ENCODE data around the gene TMEM131L. TPM values are rescaled to one million over a fixed set of nuclear protein-coding genes. Genes with fewer than 3 reads are reported as not detected.

The TMEM131L gene
- total RNA-seq, 1 donor from 2014 or later, result 18.6 TPM

GRCh38 chr4:153573881-153574802, 108.0 kb downstream of the TMEM131L start:
- Mint-ChIP-seq H3K4me3 (ENCODE audit: unreplicated experiment) (no peak overlapping the region), H3K4me1 (ENCODE audit: low read depth, unreplicated experiment) (no peaks in the 10 kb centered on the region), H3K9me3 (ENCODE audit: unreplicated experiment) (no peaks in the 10 kb centered on the region), H3K27me3 (ENCODE audit: low read depth, unreplicated experiment) (no peaks in the 10 kb centered on the region), H3K36me3 (ENCODE audit: low read depth, unreplicated experiment) (peaks cover 4% of the 10 kb centered on the region), H3K27ac (ENCODE audit: unreplicated experiment) (no peak overlapping the region)
- Histone ChIP-seq H3K4me3 (ENCODE audit: insufficient read depth, low read depth, low read length) (no peak overlapping the region), H3K9me3 (ENCODE audit: insufficient read depth, low read depth, low read length) (no peaks in the 10 kb centered on the region), H2AFZ (ENCODE audit: low read depth, low read length) (no peak overlapping the region), H3K79me2 (ENCODE audit: insufficient read depth, low read length) (no peaks in the 10 kb centered on the region), H3K27me3 (ENCODE audit: insufficient read depth, low read length) (no peaks in the 10 kb centered on the region), H3K4me1 (ENCODE audit: insufficient read depth, low read length) (no peaks in the 10 kb centered on the region), H3K9ac (ENCODE audit: low read length) (no peak overlapping the region), H3K27ac (ENCODE audit: low read depth, low read length) (no peak overlapping the region), H3K4me2 (ENCODE audit: low read length) (no peak overlapping the region), H3K36me3 (ENCODE audit: insufficient read depth, low read length) (no peaks in the 10 kb centered on the region), H4K20me1 (ENCODE audit: insufficient read depth, low read length) (peaks cover 8% of the 10 kb centered on the region)
- TF ChIP-seq EZH2 (IDR thresholded peaks at IDR 0.05; ENCODE audit: insufficient read depth, low read length) (no peak), CTCF (IDR thresholded peaks at IDR 0.05; ENCODE audit: insufficient read depth, low read depth, low read length) (peak; percentile 61)
- DNase-seq (ENCODE audit: low read depth), result peak; percentile 76
- peak; percentile 67 for FAIRE-seq

GRCh38 chr4:153576443-153576774, 110.2 kb downstream of the TMEM131L start:
- Histone ChIP-seq H3K4me2 (ENCODE audit: low read length) (no peak overlapping the region), H3K4me1 (ENCODE audit: insufficient read depth, low read length) (no peaks in the 10 kb centered on the region), H3K27ac (ENCODE audit: low read depth, low read length) (no peak overlapping the region), H3K79me2 (ENCODE audit: insufficient read depth, low read length) (no peaks in the 10 kb centered on the region), H3K27me3 (ENCODE audit: insufficient read depth, low read length) (no peaks in the 10 kb centered on the region), H3K9ac (ENCODE audit: low read length) (no peak overlapping the region), H4K20me1 (ENCODE audit: insufficient read depth, low read length) (peaks cover 5% of the 10 kb centered on the region), H3K4me3 (ENCODE audit: insufficient read depth, low read depth, low read length) (no peak overlapping the region), H2AFZ (ENCODE audit: low read depth, low read length) (no peak overlapping the region), H3K9me3 (ENCODE audit: insufficient read depth, low read depth, low read length) (no peaks in the 10 kb centered on the region), H3K36me3 (ENCODE audit: insufficient read depth, low read length) (no peaks in the 10 kb centered on the region)
- Mint-ChIP-seq H3K27me3 (ENCODE audit: low read depth, unreplicated experiment) (no peaks in the 10 kb centered on the region), H3K4me1 (ENCODE audit: low read depth, unreplicated experiment) (no peaks in the 10 kb centered on the region), H3K36me3 (ENCODE audit: low read depth, unreplicated experiment) (no peaks in the 10 kb centered on the region), H3K27ac (ENCODE audit: unreplicated experiment) (no peak overlapping the region), H3K9me3 (ENCODE audit: unreplicated experiment) (no peaks in the 10 kb centered on the region), H3K4me3 (ENCODE audit: unreplicated experiment) (no peak overlapping the region)
- DNase-seq (ENCODE audit: low read depth) (no peak), FAIRE-seq (no peak)
- TF ChIP-seq CTCF (IDR thresholded peaks at IDR 0.05; ENCODE audit: insufficient read depth, low read depth, low read length), result no peak
- TF ChIP-seq EZH2 (IDR thresholded peaks at IDR 0.05; ENCODE audit: insufficient read depth, low read length), result no peak

GRCh38 chr4:153577053-153577452, 110.9 kb downstream of the TMEM131L start:
- no peak overlapping the region for H3K27ac Mint-ChIP-seq (ENCODE audit: unreplicated experiment)
- no peak overlapping the region for H3K9ac ChIP-seq (ENCODE audit: low read length)
- no peaks in the 10 kb centered on the region for H3K36me3 ChIP-seq (ENCODE audit: insufficient read depth, low read length)
- no peaks in the 10 kb centered on the region for H3K27me3 Mint-ChIP-seq (ENCODE audit: low read depth, unreplicated experiment)
- TF ChIP-seq EZH2 (IDR thresholded peaks at IDR 0.05; ENCODE audit: insufficient read depth, low read length), result no peak
- no peak for TF ChIP-seq CTCF (IDR thresholded peaks at IDR 0.05; ENCODE audit: insufficient read depth, low read depth, low read length)
- peaks cover 5% of the 10 kb centered on the region for H4K20me1 ChIP-seq (ENCODE audit: insufficient read depth, low read length)
- no peaks in the 10 kb centered on the region for H3K9me3 ChIP-seq (ENCODE audit: insufficient read depth, low read depth, low read length)
- DNase-seq (ENCODE audit: low read depth), result no peak
- H3K9me3 Mint-ChIP-seq (ENCODE audit: unreplicated experiment), result no peaks in the 10 kb centered on the region
- no peaks in the 10 kb centered on the region for H3K4me1 Mint-ChIP-seq (ENCODE audit: low read depth, unreplicated experiment)
- no peak for FAIRE-seq
- no peaks in the 10 kb centered on the region for H3K4me1 ChIP-seq (ENCODE audit: insufficient read depth, low read length)
- no peaks in the 10 kb centered on the region for H3K27me3 ChIP-seq (ENCODE audit: insufficient read depth, low read length)
- no peaks in the 10 kb centered on the region for H3K36me3 Mint-ChIP-seq (ENCODE audit: low read depth, unreplicated experiment)
- no peak overlapping the region for H3K27ac ChIP-seq (ENCODE audit: low read depth, low read length)
- H3K79me2 ChIP-seq (ENCODE audit: insufficient read depth, low read length), result no peaks in the 10 kb centered on the region
- no peak overlapping the region for H3K4me3 ChIP-seq (ENCODE audit: insufficient read depth, low read depth, low read length)
- no peak overlapping the region for H3K4me2 ChIP-seq (ENCODE audit: low read length)
- no peak overlapping the region for H2AFZ ChIP-seq (ENCODE audit: low read depth, low read length)
- no peak overlapping the region for H3K4me3 Mint-ChIP-seq (ENCODE audit: unreplicated experiment)

Data from astrocyte (in vitro differentiated cells and primary cell).